Measurements from ENCODE around the gene CDCP1. TPM values are rescaled to one million over a fixed set of nuclear protein-coding genes. Genes with fewer than 3 reads are reported as not detected.

The CDCP1 gene
- total RNA-seq, 2 donors from 2014 or later: 3.4 to 7.3 TPM

DNA sequence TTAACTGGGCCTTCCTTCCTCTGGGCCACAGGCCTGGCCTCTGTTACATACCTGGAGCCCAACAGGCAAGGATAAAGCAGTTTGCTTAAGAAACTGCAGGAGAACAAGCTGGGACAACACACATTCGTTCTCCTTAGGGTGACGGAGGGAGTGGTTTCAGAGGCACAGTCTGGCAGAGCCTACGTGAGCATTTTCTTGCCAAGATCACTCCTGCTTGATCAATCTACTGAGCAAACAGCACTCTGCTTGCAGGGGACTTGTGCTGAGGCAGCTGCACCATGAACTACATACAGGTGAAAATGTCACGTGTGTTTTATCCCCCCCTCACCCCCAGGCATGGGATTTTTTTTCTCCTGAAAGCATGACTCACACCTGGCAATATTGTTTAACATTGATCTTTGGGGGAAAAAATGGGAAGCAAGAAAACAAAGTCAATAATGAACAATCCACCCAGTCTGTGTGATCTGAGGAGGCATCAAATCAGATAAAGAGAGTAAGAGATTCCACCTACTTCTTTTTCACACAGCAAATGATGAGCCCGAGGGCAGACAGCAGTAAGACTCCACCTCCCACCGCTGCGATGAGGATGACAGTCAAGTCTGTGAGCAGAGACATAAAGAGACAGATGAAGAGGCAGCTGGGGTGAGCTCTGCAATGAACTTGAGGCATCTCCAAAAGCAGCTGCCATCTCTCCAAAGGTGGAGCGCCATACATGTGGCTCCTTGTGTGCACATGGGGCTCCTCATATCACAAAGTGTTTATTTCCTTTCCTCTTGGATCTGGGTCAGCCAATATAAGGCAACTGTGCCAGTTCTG, 57.4 kb downstream of the CDCP1 start:
- ATAC-seq (ENCODE audit: insufficient number of reproducible peaks, low FRiP score, low read depth) (no peak), DNase-seq (ENCODE audit: low spot score) (no peak)
- Histone ChIP-seq H3K9me3 (no peaks in the 10 kb centered on the region), H3K4me1 (ENCODE audit: control insufficient read depth in 1 of 2, low read depth in 2 of 2) (peaks cover 0 to 12% of the 10 kb centered on the region in 2 donors), H3K27ac (no peak overlapping the region), H3K36me3 (no peaks in the 10 kb centered on the region), H3K27me3 (replicated peaks; ENCODE audit: insufficient read depth) (no peaks in the 10 kb centered on the region), H3K4me3 (no peak overlapping the region)
- no peak for TF ChIP-seq CTCF (IDR thresholded peaks at IDR 0.05)

DNA sequence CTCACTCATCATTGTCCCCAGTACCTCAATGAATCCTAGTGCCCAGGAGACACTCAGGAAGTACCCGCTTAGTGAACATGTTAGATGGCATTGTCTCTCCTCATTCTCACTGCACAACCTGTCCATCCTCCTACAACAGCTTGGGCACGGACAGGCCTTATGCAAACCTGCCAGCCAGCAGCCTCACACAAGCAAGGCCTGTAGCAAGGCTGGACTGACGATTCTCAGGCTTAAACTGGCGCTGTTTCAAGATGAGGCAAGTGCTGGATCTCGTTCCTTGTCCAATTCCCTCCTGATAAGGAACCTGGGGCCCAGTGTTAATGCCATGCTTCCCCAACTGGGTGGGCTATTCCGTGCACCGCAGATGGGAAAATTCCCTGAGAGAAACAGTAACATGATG, 59.0 kb downstream of the CDCP1 start:
- no peak overlapping the region for H3K4me3 ChIP-seq
- TF ChIP-seq CTCF (IDR thresholded peaks at IDR 0.05): no peak
- H3K27me3 ChIP-seq (replicated peaks; ENCODE audit: insufficient read depth): no peaks in the 10 kb centered on the region
- ATAC-seq (ENCODE audit: insufficient number of reproducible peaks, low FRiP score, low read depth) (no peak), DNase-seq (ENCODE audit: low spot score) (no peak)
- H3K4me1 ChIP-seq (ENCODE audit: control insufficient read depth in 1 of 2, low read depth in 2 of 2): peaks cover 3 to 20% of the 10 kb centered on the region in 2 donors
- peak overlapping the region in 1 of 2 donors; percentile 35 for H3K27ac ChIP-seq
- no peaks in the 10 kb centered on the region for H3K36me3 ChIP-seq
- no peaks in the 10 kb centered on the region for H3K9me3 ChIP-seq

GRCh38 chr3:45084820-45085816, 61.1 kb downstream of the CDCP1 start:
- peaks cover 10 to 27% of the 10 kb centered on the region in 2 donors for H3K4me1 ChIP-seq (ENCODE audit: control insufficient read depth in 1 of 2, low read depth in 2 of 2)

DNA sequence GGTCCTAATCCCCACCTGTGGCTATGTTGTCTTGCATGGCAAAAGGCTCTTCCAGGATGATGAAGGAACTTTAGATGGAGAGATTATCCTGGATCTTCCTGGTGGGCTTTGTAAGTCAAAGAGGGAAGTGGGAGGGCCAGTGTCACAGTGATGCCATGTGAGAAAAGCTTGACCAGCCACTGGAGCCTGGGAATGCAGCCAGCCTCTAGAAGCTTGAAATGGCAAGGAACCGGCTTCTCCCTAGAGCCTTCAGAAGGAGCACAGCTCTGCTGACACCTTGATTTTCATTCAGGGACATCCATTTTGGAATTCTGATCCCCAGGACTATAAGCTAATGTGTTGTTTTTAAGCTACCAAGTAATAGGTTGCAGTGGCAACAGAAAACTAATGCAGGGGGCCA, 61.8 kb downstream of the CDCP1 start:
- ATAC-seq (ENCODE audit: insufficient number of reproducible peaks, low FRiP score, low read depth) (no peak), DNase-seq (ENCODE audit: low spot score) (no peak)
- no peaks in the 10 kb centered on the region for H3K9me3 ChIP-seq
- no peak for TF ChIP-seq CTCF (IDR thresholded peaks at IDR 0.05)
- no peaks in the 10 kb centered on the region for H3K36me3 ChIP-seq
- peaks cover 10 to 27% of the 10 kb centered on the region in 2 donors for H3K4me1 ChIP-seq (ENCODE audit: control insufficient read depth in 1 of 2, low read depth in 2 of 2)
- H3K4me3 ChIP-seq: no peak overlapping the region
- H3K27ac ChIP-seq: peak overlapping the region in 1 of 2 donors; percentile 7
- H3K27me3 ChIP-seq (replicated peaks; ENCODE audit: insufficient read depth): no peaks in the 10 kb centered on the region

More at GRCh38 chr3:45084820-45085816, 61.1 kb downstream of the CDCP1 start:
- H3K9me3 ChIP-seq: no peaks in the 10 kb centered on the region
- H3K27me3 ChIP-seq (replicated peaks; ENCODE audit: insufficient read depth): no peaks in the 10 kb centered on the region
- H3K4me3 ChIP-seq: no peak overlapping the region
- DNase-seq (ENCODE audit: low spot score): no peak
- H3K36me3 ChIP-seq: no peaks in the 10 kb centered on the region
- no peak overlapping the region for H3K27ac ChIP-seq
- no peak for TF ChIP-seq CTCF (IDR thresholded peaks at IDR 0.05)
- ATAC-seq (ENCODE audit: insufficient number of reproducible peaks, low FRiP score, low read depth): no peak

DNA sequence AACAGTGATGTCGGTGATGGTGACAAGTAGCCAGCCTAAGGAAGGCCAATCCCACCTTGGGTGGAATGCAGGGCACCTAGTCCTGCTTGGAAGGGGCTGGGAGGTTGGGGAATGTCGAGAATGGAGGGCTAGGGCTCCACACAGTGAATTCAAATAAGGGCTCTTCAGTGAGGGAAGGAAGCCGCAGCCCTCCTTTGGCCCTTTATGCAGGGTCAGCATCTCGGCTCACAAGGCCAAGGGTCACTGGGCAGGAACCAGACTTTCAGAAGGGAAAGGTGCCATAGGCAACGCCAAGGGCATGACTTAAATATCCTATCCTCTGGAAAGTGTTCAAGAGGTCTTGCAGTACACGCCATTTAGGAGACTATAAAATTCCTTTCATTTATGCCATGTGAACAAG, 63.2 kb downstream of the CDCP1 start:
- Histone ChIP-seq H3K27ac (peak overlapping the region in 1 of 2 donors; percentile 26), H3K27me3 (replicated peaks; ENCODE audit: insufficient read depth) (no peaks in the 10 kb centered on the region), H3K9me3 (no peaks in the 10 kb centered on the region), H3K4me1 (ENCODE audit: control insufficient read depth in 1 of 2, low read depth in 2 of 2) (peaks cover 10 to 27% of the 10 kb centered on the region in 2 donors), H3K4me3 (no peak overlapping the region), H3K36me3 (no peaks in the 10 kb centered on the region)
- TF ChIP-seq CTCF (IDR thresholded peaks at IDR 0.05): no peak
- ATAC-seq (ENCODE audit: insufficient number of reproducible peaks, low FRiP score, low read depth) (no peak), DNase-seq (ENCODE audit: low spot score) (no peak)
